Cardiac muscle cell (in vitro differentiated cells and primary cell): Measurements from ENCODE around the gene ALOX5. TPM values are rescaled to one million over a fixed set of nuclear protein-coding genes. Genes with fewer than 3 reads are reported as not detected.

Source experiments
- DNase-seq, 2 donors: peaks; one replicate each; pipeline versions ENCODE4 v3.0.0 to v3.0.0-alpha.2; 2010 to 2017; ENCODE audit warnings: low read depth in 1 of 2, low spot score in 1 of 2
- H3K27ac ChIP-seq: fragments of 200-600 bp; sonication (generic); 2 replicates; pipeline ENCODE4 v1.5.1; 2016
- H3K27me3 ChIP-seq: fragments of 200-600 bp; sonication (generic); 2 replicates; pipeline ENCODE4 v1.6.0; 2016; ENCODE audit warnings: control low read depth
- H3K36me3 ChIP-seq: fragments of 200-600 bp; sonication (generic); 2 replicates; pipeline ENCODE4 v1.5.1; 2016; ENCODE audit warnings: control low read depth
- H3K4me1 ChIP-seq: fragments of 200-600 bp; sonication (generic); 2 replicates; pipeline ENCODE4 v1.8.1; 2017; ENCODE audit warnings: low read depth, mild to moderate bottlenecking, mixed run types
- H3K4me3 ChIP-seq: fragments of 200-600 bp; sonication (generic); 2 replicates; pipeline ENCODE4 v1.5.1; 2016; ENCODE audit warnings: mild to moderate bottlenecking
- H3K9me3 ChIP-seq: fragments of 200-600 bp; sonication (generic); 2 replicates; pipeline ENCODE4 v1.5.1; 2017; ENCODE audit warnings: low read depth, mild to moderate bottlenecking, control low read depth
- polyA plus RNA-seq: library from polyadenylated mRNA; unstranded; fragments of >200 nt; fragmentation: Nextera tagmentation; extraction: Ambion mirVana; gene quantifications from 2 replicates; pipeline ENCODE4 v1.2.1, GENCODE V29; 2016
- total RNA-seq: library from RNA; depleted of rRNA; stranded (reverse); fragments of >200 nt; gene quantifications from 2 replicates; pipeline ENCODE4 v1.2.3, GENCODE V29; 2016
- TF ChIP-seq, protein P1 (sequence below): IDR thresholded peaks from 2 replicates; pipeline ENCODE4 v1.5.1; 2012; ENCODE audit warnings: low read depth, mild to moderate bottlenecking, low read length

Gene ALOX5
- total and polyA plus RNA-seq, 2 experiments from 2014 or later: 0.06 to 0.48 TPM

DNA sequence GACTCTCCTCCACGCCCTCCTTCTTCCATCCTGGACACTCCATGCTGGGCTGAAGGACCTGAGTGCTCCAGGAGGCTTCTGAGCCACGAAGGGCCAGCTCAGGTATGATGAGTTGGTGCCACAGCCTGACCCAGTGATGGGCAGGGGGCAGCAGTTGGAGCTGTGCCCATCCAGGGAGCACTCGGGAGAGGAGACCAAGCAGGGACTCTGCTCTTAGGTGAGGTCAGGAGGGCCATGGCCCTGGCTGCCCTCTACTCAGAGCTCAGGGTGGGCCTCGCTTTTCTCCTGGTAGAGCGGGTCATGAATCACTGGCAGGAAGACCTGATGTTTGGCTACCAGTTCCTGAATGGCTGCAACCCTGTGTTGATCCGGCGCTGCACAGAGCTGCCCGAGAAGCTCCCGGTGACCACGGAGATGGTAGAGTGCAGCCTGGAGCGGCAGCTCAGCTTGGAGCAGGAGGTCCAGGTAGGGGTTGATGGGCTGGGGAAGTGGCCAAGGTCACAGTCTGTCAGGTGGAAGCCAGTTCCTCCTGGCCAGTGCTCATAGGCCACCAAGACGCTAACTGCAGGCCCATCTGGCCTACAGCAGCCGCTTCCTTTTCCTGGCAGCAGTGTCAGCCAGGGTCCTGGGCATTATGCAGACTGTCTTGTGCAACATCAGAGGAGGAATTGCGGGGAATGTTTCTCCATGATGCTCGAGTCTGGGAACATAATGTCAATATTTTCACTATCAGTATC, 50.8 kb downstream of the ALOX5 start:
- TF ChIP-seq, protein P1, sequence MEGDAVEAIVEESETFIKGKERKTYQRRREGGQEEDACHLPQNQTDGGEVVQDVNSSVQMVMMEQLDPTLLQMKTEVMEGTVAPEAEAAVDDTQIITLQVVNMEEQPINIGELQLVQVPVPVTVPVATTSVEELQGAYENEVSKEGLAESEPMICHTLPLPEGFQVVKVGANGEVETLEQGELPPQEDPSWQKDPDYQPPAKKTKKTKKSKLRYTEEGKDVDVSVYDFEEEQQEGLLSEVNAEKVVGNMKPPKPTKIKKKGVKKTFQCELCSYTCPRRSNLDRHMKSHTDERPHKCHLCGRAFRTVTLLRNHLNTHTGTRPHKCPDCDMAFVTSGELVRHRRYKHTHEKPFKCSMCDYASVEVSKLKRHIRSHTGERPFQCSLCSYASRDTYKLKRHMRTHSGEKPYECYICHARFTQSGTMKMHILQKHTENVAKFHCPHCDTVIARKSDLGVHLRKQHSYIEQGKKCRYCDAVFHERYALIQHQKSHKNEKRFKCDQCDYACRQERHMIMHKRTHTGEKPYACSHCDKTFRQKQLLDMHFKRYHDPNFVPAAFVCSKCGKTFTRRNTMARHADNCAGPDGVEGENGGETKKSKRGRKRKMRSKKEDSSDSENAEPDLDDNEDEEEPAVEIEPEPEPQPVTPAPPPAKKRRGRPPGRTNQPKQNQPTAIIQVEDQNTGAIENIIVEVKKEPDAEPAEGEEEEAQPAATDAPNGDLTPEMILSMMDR: no peak
- no peak for DNase-seq
- Histone ChIP-seq H3K36me3 (no peaks in the 10 kb centered on the region), H3K27ac (no peak overlapping the region), H3K27me3 (no peaks in the 10 kb centered on the region), H3K9me3 (no peaks in the 10 kb centered on the region), H3K4me1 (no peaks in the 10 kb centered on the region), H3K4me3 (no peak overlapping the region)

DNA sequence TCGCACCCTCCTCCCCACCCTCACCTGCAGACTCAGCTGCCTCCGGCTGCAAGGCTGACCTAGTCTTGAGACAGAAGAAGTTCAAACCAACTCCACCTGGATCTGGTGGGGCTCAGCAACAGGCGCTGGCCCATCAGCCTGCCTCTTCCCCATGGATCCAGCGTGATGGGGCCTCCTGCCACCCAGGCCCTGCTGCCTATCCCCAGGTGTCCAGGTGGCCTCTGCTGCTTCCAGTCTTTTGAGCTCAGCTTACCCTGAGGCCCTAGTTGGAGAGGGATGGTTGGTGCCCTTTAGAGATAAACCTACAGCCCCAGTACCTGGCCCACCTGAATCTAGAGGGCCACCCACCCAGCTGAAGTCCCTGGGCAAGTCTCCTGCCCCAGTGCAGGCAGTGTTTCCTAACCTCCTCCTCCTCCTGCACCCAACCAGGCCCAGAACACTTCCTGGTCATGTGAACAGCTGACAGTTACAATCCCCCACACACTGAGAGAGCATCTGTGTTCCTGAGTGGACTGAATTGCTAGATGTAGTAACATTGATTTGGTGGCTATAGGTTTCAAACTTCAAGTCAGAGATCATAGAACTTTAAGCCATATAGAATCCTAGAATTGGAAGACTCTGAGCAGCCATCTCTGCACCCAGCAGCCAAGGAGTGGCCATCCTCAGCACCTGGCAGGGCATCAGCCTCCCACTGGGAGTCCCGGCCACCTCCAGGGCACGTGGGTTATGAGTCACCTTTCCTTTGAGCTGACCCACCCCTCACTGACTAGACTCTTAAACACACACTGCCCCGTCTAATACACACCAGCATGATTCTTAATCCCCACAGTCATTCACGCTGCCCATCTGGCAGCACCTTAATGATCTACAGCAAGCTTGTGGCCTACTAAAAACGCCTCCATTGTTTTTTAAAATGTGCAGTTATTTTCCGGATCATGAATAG, 51.9 kb downstream of the ALOX5 start:
- TF ChIP-seq, protein P1: no peak
- no peaks in the 10 kb centered on the region for H3K4me1 ChIP-seq
- no peaks in the 10 kb centered on the region for H3K9me3 ChIP-seq
- no peaks in the 10 kb centered on the region for H3K27me3 ChIP-seq
- no peak overlapping the region for H3K4me3 ChIP-seq
- no peak overlapping the region for H3K27ac ChIP-seq
- DNase-seq: no peak
- no peaks in the 10 kb centered on the region for H3K36me3 ChIP-seq

DNA sequence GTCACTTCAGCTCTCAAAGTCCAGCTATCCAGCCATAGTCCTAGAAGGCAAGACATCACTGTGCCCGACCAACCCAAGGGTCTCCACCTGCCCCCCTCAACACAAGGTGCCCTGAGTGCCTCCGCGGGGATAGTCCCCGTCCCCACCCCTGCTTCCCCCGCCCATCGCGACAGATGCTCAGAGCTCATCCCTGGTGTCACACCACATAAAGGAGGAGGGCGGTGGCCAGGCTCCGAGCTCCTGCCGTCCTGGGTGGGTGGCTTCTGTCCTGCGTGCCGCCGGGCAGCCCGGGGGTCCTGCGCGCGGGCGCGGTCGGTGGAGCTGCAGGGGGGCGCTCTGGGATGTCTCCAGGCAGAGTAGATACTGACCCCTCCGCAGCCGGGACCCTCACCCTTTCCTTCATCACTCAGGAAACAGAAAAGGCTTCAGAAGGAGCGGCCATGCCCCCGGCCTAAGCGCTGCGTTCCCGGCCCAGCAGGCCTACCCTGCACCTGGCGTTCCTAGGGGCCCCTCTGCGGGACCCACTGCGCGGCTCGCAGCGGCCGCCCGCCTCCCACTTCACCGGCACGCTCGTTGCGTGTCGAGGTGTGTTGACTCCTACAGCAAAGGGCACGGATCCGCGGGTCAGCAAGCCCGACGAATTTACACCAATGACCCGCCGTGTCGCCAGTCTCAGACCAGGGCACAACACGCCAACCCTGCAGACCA, 53.4 kb downstream of the ALOX5 start:
- Histone ChIP-seq H3K4me1 (no peaks in the 10 kb centered on the region), H3K27me3 (no peaks in the 10 kb centered on the region), H3K9me3 (no peaks in the 10 kb centered on the region), H3K36me3 (no peaks in the 10 kb centered on the region), H3K27ac (no peak overlapping the region), H3K4me3 (no peak overlapping the region)
- TF ChIP-seq, protein P1: no peak
- no peak for DNase-seq

DNA sequence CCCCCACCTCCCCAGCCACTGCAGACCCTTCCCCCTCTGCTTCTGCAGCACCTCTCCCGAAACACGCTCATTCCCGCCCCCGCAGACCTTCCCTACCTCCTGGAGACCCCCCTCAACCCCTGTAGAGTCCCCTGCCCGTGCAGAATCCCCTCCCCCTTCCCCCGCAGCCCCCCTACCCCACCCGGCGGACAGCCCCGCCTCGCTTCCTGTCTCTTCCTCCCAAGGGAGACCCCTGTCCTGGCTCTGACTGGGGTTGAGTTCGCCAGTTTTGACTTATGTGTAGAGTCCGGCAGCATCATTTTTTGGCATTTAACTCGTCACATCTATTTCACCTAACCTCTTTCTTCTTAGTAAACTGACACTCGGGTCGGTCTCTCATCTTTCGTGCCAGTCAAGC, 54.0 kb downstream of the ALOX5 start:
- H3K9me3 ChIP-seq: no peaks in the 10 kb centered on the region
- H3K27ac ChIP-seq: no peak overlapping the region
- no peaks in the 10 kb centered on the region for H3K4me1 ChIP-seq
- no peak for DNase-seq
- TF ChIP-seq, protein P1: no peak
- H3K4me3 ChIP-seq: no peak overlapping the region
- no peaks in the 10 kb centered on the region for H3K36me3 ChIP-seq
- no peaks in the 10 kb centered on the region for H3K27me3 ChIP-seq
